Liver (tissue), 9 donors: ENCODE data around the gene TRIO. TPM values are rescaled to one million over a fixed set of nuclear protein-coding genes. Genes with fewer than 3 reads are reported as not detected.
A peak's percentile ranks its signal among the peaks of the same experiment; 100 is the strongest.

ENCODE experiments used
- DNase-seq: peaks from one replicate; pipeline ENCODE4 v3.0.0-alpha.2; 2017; ENCODE audit warnings: low spot score
- H3K27ac ChIP-seq, 2 donors: one replicate each; pipeline ENCODE4 v1.7.0; 2013; ENCODE audit warnings: inconsistent platforms in 2 of 2, low read length in 2 of 2, control low read depth in 1 of 2, low read depth in 1 of 2, mild to moderate bottlenecking in 1 of 2
- H3K27me3 ChIP-seq, 4 donors: one replicate each; pipeline versions ENCODE4 v1.6.1 to v1.7.0; 2013; ENCODE audit warnings: low read length in 3 of 4, inconsistent platforms in 1 of 4, mild to moderate bottlenecking in 1 of 4, moderate library complexity in 1 of 4; ENCODE audit not compliant: control insufficient read depth in 4 of 4, insufficient read depth in 4 of 4
- H3K36me3 ChIP-seq, 4 donors: one replicate each; pipeline versions ENCODE4 v1.6.1 to v1.7.0; 2013; ENCODE audit warnings: low read length in 3 of 4, mild to moderate bottlenecking in 3 of 4, low read depth in 1 of 4, moderate library complexity in 1 of 4; ENCODE audit not compliant: control insufficient read depth in 4 of 4, insufficient read depth in 3 of 4
- H3K4me1 ChIP-seq, 4 donors: one replicate each; pipeline versions ENCODE4 v1.6.1 to v1.7.0; 2013; ENCODE audit warnings: low read length in 3 of 4, mild to moderate bottlenecking in 3 of 4, moderate library complexity in 1 of 4; ENCODE audit not compliant: control insufficient read depth in 4 of 4, insufficient read depth in 4 of 4
- H3K4me3 ChIP-seq, 3 donors: one replicate each; pipeline versions ENCODE4 v1.6.1 to v1.7.0; 2013; ENCODE audit warnings: low read length in 3 of 3, control low read depth in 1 of 3, low read depth in 1 of 3, mild to moderate bottlenecking in 1 of 3
- H3K9ac ChIP-seq, 2 donors: one replicate each; pipeline ENCODE4 v1.7.0; 2013; ENCODE audit warnings: low read length in 2 of 2, mild to moderate bottlenecking in 2 of 2, moderate library complexity in 2 of 2, control low read depth in 1 of 2, low read depth in 1 of 2
- H3K9me3 ChIP-seq, 4 donors: one replicate each; pipeline versions ENCODE4 v1.6.1 to v1.7.0; 2013; ENCODE audit warnings: low read length in 3 of 4; ENCODE audit not compliant: control insufficient read depth in 4 of 4
- EGR1 ChIP-seq, 2 donors: IDR thresholded peaks; 2 replicates each; pipeline ENCODE4 v1.6.1; 2016 to 2018; ENCODE audit warnings: antibody characterized with exemption in 2 of 2, low read depth in 2 of 2
- FOXA1 ChIP-seq: IDR thresholded peaks from 2 replicates; pipeline ENCODE4 v1.6.1; 2016; ENCODE audit warnings: antibody characterized with exemption
- FOXA2 ChIP-seq: IDR thresholded peaks from 2 replicates; pipeline ENCODE4 v1.6.1; 2016; ENCODE audit warnings: antibody characterized with exemption
- GABPA ChIP-seq, 2 donors: IDR thresholded peaks in 1 of 2; conservative IDR thresholded peaks in 1 of 2; 2 replicates each; pipeline ENCODE4 v1.6.1; 2016; ENCODE audit warnings: antibody characterized with exemption in 2 of 2, mild to moderate bottlenecking in 1 of 2, moderate library complexity in 1 of 2
- HNF4A ChIP-seq, 2 donors: conservative IDR thresholded peaks; 2 replicates each; pipeline ENCODE4 v1.6.1; 2016; ENCODE audit warnings: antibody characterized with exemption in 2 of 2, mild to moderate bottlenecking in 2 of 2
- HNF4G ChIP-seq: IDR thresholded peaks from 2 replicates; pipeline ENCODE4 v1.6.1; 2016; ENCODE audit warnings: antibody characterized with exemption
- JUND ChIP-seq, 2 donors: IDR thresholded peaks; 2 replicates each; pipeline ENCODE4 v1.6.1; 2016; ENCODE audit warnings: antibody characterized with exemption in 2 of 2
- NR2F2 ChIP-seq: IDR thresholded peaks from 2 replicates; pipeline ENCODE4 v1.6.1; 2016; ENCODE audit warnings: antibody characterized with exemption
- RAD21 ChIP-seq, 2 donors: IDR thresholded peaks; 2 replicates each; pipeline ENCODE4 v1.6.1; 2016; ENCODE audit warnings: antibody characterized with exemption in 2 of 2, mild to moderate bottlenecking in 2 of 2
- RXRA ChIP-seq, 2 donors: IDR thresholded peaks; 2 replicates each; pipeline ENCODE4 v1.6.1; 2017 to 2018; ENCODE audit warnings: antibody characterized with exemption in 2 of 2, mild to moderate bottlenecking in 1 of 2
- SP1 ChIP-seq: IDR thresholded peaks from 2 replicates; pipeline ENCODE4 v1.6.1; 2018; ENCODE audit warnings: antibody characterized with exemption, mild to moderate bottlenecking
- TAF1 ChIP-seq: conservative IDR thresholded peaks from 2 replicates; pipeline ENCODE4 v1.6.1; 2016; ENCODE audit warnings: antibody characterized with exemption, mild to moderate bottlenecking
- YY1 ChIP-seq: IDR thresholded peaks from 2 replicates; pipeline ENCODE4 v1.6.1; 2016; ENCODE audit warnings: antibody characterized with exemption, mild to moderate bottlenecking
- WGBS: extraction: QIAGEN DNeasy Blood & Tissue Kit; methylation state at CpG from one replicate; pipeline ENCODE4 v1.1.7; 2013; 5-methylcytosine and 5-hydroxymethylcytosine counted together
- polyA plus RNA-seq, 2 donors: library from polyadenylated mRNA; stranded (reverse) in 1 of 2; unstranded in 1 of 2; fragments of 200-250 nt in 1 of 2; fragments of >200 nt in 1 of 2; fragmentation: Nextera tagmentation in 1 of 2; extraction: Ambion mirVana in 1 of 2; gene quantifications; one replicate each; pipeline versions ENCODE4 v1.2.1 to v1.2.3, GENCODE V29; 2013 to 2015
- total RNA-seq, 2 donors: library from RNA; depleted of rRNA; stranded (reverse); fragments of >200 nt; gene quantifications; one replicate each; pipeline ENCODE4 v1.2.3, GENCODE V29; 2014
- TF ChIP-seq, protein P1 (sequence below): IDR thresholded peaks from 2 replicates; pipeline ENCODE4 v1.6.1; 2016; ENCODE audit warnings: antibody characterized with exemption
- TF ChIP-seq, protein P2 (sequence below): fragments of 150-350 bp; IDR thresholded peaks from 2 replicates; pipeline ENCODE4 v1.5.1; 2017; ENCODE audit warnings: improper control_type of control experiment, low read depth, low read length; ENCODE audit not compliant: missing input control
- TF ChIP-seq, protein P3 (sequence below): IDR thresholded peaks from 2 replicates; pipeline ENCODE4 v1.6.1; 2016; ENCODE audit warnings: antibody characterized with exemption
- TF ChIP-seq, protein P4 (sequence below): IDR thresholded peaks from 2 replicates; pipeline ENCODE4 v1.6.1; 2016; ENCODE audit warnings: antibody characterized with exemption
- donor health status: healthy.
- donor health status: healthy.
- donor health status: healthy.
- donor health status: healthy.
- donor health status: healthy.

The TRIO gene
- total and polyA plus RNA-seq, 4 donors: 8.5 to 86.2 (median 16.0) TPM

DNA sequence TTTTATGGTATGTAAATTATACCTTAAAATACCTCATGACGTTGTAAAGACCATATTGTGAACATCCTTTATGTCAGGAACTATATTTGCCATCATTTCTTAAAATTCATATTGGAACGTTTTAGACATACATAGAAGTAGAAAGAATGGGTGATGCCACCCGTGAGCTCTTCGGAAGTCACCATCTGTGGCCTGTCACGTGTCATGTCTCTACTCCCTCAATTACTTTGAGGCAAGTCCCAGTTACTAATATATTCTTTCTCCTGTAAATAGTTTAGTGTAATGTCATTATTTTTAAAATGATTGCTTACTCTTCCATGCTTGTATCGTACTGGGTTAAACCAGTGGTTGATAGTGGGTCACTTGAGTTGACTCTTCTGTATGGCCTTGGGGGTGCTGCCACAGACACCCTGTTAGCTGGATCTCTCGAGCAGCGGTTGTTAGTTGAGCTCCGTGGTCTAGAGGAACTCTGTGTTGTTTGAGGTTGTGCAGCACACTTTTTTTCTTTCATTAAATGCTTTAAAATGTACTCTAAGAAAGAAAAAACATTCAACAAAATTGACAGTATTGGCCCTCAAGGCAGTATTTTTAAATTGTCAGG lies 66.2 kb downstream of the TRIO start:
- peaks cover 22 to 52% (median 41%) of the 10 kb centered on the region in 4 donors for H3K4me1 ChIP-seq
- H3K9ac ChIP-seq: no peak overlapping the region
- H3K36me3 ChIP-seq: no peaks in the 10 kb centered on the region
- H3K27me3 ChIP-seq: no peaks in the 10 kb centered on the region
- 85% methylated on average over 9 of the region's 9 CpGs for WGBS
- no peak for DNase-seq
- no peak overlapping the region for H3K4me3 ChIP-seq
- peak overlapping the region; percentile 77 to 92 for H3K27ac ChIP-seq
- no peaks in the 10 kb centered on the region for H3K9me3 ChIP-seq
- TF ChIP-seq TAF1: no peak

DNA sequence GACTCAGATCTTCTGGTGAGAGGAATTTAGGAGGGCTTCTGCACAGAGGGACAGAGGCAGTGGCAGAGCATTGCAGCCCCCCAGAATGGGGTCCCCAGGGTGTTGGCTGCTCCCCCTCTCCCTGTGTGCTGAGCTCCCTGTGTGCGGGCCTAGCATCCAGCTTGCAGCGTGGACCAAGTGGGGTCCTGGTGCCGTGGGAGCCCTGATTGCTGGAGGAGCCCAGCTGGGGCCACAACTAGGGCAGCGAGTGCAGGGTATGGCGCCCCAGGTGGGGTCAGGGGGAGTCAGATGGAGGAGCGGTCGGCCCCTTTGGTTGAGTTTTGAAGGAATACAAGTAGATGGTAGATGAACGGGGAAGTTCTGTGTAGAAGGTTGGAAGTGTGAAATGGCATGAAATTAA lies 66.7 kb downstream of the TRIO start:
- Histone ChIP-seq H3K4me1 (peaks cover 22 to 47% (median 36%) of the 10 kb centered on the region in 4 donors), H3K4me3 (no peak overlapping the region), H3K27ac (peak overlapping the region; percentile 77 to 92), H3K9me3 (no peaks in the 10 kb centered on the region), H3K27me3 (no peaks in the 10 kb centered on the region), H3K9ac (no peak overlapping the region), H3K36me3 (no peaks in the 10 kb centered on the region)
- WGBS: 96% methylated on average over 8 of the region's 8 CpGs
- DNase-seq: no peak
- TF ChIP-seq HNF4A (conservative IDR thresholded peaks at IDR 0.05) (no peak), FOXA2 (no peak), GABPA (IDR thresholded peaks at IDR 0.05 in 1 of 2, conservative IDR thresholded peaks at IDR 0.05 in 1 of 2) (no peak), FOXA1 (no peak), EGR1 (IDR thresholded peaks at IDR 0.05; ENCODE audit: low read depth in 2 of 2) (no peak), HNF4G (no peak), RAD21 (IDR thresholded peaks at IDR 0.05) (no peak), SP1 (no peak), RXRA (IDR thresholded peaks at IDR 0.05) (no peak), TAF1 (no peak), NR2F2 (no peak)
- TF ChIP-seq, protein P1, sequence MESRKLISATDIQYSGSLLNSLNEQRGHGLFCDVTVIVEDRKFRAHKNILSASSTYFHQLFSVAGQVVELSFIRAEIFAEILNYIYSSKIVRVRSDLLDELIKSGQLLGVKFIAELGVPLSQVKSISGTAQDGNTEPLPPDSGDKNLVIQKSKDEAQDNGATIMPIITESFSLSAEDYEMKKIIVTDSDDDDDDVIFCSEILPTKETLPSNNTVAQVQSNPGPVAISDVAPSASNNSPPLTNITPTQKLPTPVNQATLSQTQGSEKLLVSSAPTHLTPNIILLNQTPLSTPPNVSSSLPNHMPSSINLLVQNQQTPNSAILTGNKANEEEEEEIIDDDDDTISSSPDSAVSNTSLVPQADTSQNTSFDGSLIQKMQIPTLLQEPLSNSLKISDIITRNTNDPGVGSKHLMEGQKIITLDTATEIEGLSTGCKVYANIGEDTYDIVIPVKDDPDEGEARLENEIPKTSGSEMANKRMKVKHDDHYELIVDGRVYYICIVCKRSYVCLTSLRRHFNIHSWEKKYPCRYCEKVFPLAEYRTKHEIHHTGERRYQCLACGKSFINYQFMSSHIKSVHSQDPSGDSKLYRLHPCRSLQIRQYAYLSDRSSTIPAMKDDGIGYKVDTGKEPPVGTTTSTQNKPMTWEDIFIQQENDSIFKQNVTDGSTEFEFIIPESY: no peak
- TF ChIP-seq, protein P2, sequence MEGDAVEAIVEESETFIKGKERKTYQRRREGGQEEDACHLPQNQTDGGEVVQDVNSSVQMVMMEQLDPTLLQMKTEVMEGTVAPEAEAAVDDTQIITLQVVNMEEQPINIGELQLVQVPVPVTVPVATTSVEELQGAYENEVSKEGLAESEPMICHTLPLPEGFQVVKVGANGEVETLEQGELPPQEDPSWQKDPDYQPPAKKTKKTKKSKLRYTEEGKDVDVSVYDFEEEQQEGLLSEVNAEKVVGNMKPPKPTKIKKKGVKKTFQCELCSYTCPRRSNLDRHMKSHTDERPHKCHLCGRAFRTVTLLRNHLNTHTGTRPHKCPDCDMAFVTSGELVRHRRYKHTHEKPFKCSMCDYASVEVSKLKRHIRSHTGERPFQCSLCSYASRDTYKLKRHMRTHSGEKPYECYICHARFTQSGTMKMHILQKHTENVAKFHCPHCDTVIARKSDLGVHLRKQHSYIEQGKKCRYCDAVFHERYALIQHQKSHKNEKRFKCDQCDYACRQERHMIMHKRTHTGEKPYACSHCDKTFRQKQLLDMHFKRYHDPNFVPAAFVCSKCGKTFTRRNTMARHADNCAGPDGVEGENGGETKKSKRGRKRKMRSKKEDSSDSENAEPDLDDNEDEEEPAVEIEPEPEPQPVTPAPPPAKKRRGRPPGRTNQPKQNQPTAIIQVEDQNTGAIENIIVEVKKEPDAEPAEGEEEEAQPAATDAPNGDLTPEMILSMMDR: no peak
- TF ChIP-seq, protein P3, sequence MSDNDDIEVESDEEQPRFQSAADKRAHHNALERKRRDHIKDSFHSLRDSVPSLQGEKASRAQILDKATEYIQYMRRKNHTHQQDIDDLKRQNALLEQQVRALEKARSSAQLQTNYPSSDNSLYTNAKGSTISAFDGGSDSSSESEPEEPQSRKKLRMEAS: no peak
- TF ChIP-seq, protein P4, sequence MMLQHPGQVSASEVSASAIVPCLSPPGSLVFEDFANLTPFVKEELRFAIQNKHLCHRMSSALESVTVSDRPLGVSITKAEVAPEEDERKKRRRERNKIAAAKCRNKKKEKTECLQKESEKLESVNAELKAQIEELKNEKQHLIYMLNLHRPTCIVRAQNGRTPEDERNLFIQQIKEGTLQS: no peak

DNA sequence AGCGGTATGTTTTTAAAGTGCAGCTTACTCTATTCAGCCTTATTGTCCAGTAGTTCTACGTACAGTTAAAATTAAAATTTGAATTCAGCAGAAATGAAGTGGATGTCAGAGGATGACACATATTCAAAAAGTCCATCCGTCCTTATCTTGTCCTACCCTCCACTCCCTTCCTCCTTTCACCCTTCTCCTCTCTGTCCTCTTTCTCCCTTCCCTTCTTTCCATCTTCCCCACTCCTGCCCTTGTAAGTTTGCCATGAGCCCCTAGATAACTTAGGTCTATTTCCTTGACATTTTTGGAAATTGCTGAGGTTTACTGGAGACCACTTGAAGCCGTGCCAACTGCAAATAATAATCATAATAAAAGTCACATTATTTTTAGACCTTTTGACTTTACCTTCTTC lies 67.6 kb downstream of the TRIO start:
- Histone ChIP-seq H3K9me3 (no peaks in the 10 kb centered on the region), H3K4me3 (no peak overlapping the region), H3K9ac (no peak overlapping the region), H3K27me3 (no peaks in the 10 kb centered on the region), H3K4me1 (peaks cover 21 to 40% (median 31%) of the 10 kb centered on the region in 4 donors), H3K27ac (no peak overlapping the region), H3K36me3 (no peaks in the 10 kb centered on the region)
- WGBS: 78% methylated on average over 4 of the region's 4 CpGs
- DNase-seq: no peak
- no peak for TF ChIP-seq JUND (IDR thresholded peaks at IDR 0.05)
- TF ChIP-seq HNF4G: no peak
- TF ChIP-seq, protein P4: no peak
- no peak for TF ChIP-seq FOXA1
- TF ChIP-seq EGR1 (IDR thresholded peaks at IDR 0.05; ENCODE audit: low read depth in 2 of 2): no peak
- no peak for TF ChIP-seq FOXA2
- no peak for TF ChIP-seq YY1
- TF ChIP-seq SP1: no peak
- TF ChIP-seq, protein P2: no peak
- TF ChIP-seq RXRA (IDR thresholded peaks at IDR 0.05): no peak
- TF ChIP-seq RAD21 (IDR thresholded peaks at IDR 0.05): no peak
- TF ChIP-seq GABPA (IDR thresholded peaks at IDR 0.05 in 1 of 2, conservative IDR thresholded peaks at IDR 0.05 in 1 of 2): no peak
- TF ChIP-seq HNF4A (conservative IDR thresholded peaks at IDR 0.05): no peak
